Calu3 (cell line): ENCODE measurements around the gene FGR. TPM values are rescaled to one million over a fixed set of nuclear protein-coding genes. Genes with fewer than 3 reads are reported as not detected.

Source experiments
- BruUV-seq: library from RNA; stranded (reverse); fragments of 400-500 nt; replicated peaks from 2 replicates; lab custom pipeline; 2021; lab: Mats Ljungman, UMichigan
- CTCF ChIA-PET: fragments of 300-600 bp; sonication (Branson Sonifier 250); formaldehyde crosslinking; loops from one replicate; lab custom pipeline; 2022; ENCODE audit warnings: antibody characterized with exemption; lab: Charles Lee
- DNase-seq: peaks from one replicate; pipeline ENCODE4 v3.0.0; 2022
- H3K27ac Mint-ChIP-seq: one replicate; pipeline ENCODE4 v1.8.0; 2022; ENCODE audit warnings: mixed read lengths; ENCODE audit not compliant: unreplicated experiment
- H3K27me3 Mint-ChIP-seq: one replicate; pipeline ENCODE4 v1.8.0; 2022; ENCODE audit warnings: mixed read lengths; ENCODE audit not compliant: unreplicated experiment
- H3K36me3 Mint-ChIP-seq: one replicate; pipeline ENCODE4 v1.8.0; 2022; ENCODE audit warnings: mild to moderate bottlenecking, moderate library complexity, mixed read lengths; ENCODE audit not compliant: insufficient read depth, unreplicated experiment
- H3K4me1 Mint-ChIP-seq: one replicate; pipeline ENCODE4 v1.8.0; 2022; ENCODE audit warnings: mild to moderate bottlenecking, low read depth, mixed read lengths; ENCODE audit not compliant: unreplicated experiment
- H3K4me3 Mint-ChIP-seq: one replicate; pipeline ENCODE4 v1.8.0; 2022; ENCODE audit warnings: mild to moderate bottlenecking, low read depth, moderate library complexity, mixed read lengths; ENCODE audit not compliant: unreplicated experiment
- H3K9me3 Mint-ChIP-seq: one replicate; pipeline ENCODE4 v1.8.0; 2022; ENCODE audit warnings: low read depth, mixed read lengths; ENCODE audit not compliant: unreplicated experiment
- intact Hi-C: fragments of 100-400 bp; cut with micrococcal nuclease; formaldehyde crosslinking; loops from one replicate; pipeline ENCODE4 v1.10.0; 2022; ENCODE audit not compliant: unreplicated experiment
- total RNA-seq: library from RNA; stranded (reverse); gene quantifications from 2 replicates; pipeline ENCODE4 v1.2.3, GENCODE V29; 2022
- TF ChIP-seq, protein P1 (sequence below): fragments of 200-600 bp; IDR thresholded peaks from one replicate; pipeline ENCODE4 v1.8.0; 2022; ENCODE audit warnings: antibody characterized with exemption; ENCODE audit not compliant: unreplicated experiment

Gene FGR
- total RNA-seq, 1 experiment from 2014 or later = not detected

GRCh38 chr1:27605300-27605766 is 29.7 kb downstream of the FGR start:
- intact Hi-C loops = loop anchor here (5.0 kb wide), 2 partner anchors 188 to 203 kb away; no protein-coding TSS in a partner anchor
- CTCF ChIA-PET = interaction anchor here (4.0 kb wide), 1 partner anchor 48 kb away, joined by 57 read pairs; no protein-coding TSS in a partner anchor
- Mint-ChIP-seq H3K36me3 (peaks cover 31% of the 10 kb centered on the region), H3K4me3 (peak overlapping the region; percentile 78), H3K27me3 (no peaks in the 10 kb centered on the region), H3K27ac (no peak overlapping the region), H3K4me1 (peaks cover 32% of the 10 kb centered on the region), H3K9me3 (no peaks in the 10 kb centered on the region)
- BruUV-seq = no TSS peak
- TF ChIP-seq, protein P1, sequence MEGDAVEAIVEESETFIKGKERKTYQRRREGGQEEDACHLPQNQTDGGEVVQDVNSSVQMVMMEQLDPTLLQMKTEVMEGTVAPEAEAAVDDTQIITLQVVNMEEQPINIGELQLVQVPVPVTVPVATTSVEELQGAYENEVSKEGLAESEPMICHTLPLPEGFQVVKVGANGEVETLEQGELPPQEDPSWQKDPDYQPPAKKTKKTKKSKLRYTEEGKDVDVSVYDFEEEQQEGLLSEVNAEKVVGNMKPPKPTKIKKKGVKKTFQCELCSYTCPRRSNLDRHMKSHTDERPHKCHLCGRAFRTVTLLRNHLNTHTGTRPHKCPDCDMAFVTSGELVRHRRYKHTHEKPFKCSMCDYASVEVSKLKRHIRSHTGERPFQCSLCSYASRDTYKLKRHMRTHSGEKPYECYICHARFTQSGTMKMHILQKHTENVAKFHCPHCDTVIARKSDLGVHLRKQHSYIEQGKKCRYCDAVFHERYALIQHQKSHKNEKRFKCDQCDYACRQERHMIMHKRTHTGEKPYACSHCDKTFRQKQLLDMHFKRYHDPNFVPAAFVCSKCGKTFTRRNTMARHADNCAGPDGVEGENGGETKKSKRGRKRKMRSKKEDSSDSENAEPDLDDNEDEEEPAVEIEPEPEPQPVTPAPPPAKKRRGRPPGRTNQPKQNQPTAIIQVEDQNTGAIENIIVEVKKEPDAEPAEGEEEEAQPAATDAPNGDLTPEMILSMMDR = no peak
- no peak for DNase-seq

- BruUV-seq = no TSS peak
Observed at GRCh38 chr1:27604579-27605299, 30.2 kb downstream of the FGR start.

DNA sequence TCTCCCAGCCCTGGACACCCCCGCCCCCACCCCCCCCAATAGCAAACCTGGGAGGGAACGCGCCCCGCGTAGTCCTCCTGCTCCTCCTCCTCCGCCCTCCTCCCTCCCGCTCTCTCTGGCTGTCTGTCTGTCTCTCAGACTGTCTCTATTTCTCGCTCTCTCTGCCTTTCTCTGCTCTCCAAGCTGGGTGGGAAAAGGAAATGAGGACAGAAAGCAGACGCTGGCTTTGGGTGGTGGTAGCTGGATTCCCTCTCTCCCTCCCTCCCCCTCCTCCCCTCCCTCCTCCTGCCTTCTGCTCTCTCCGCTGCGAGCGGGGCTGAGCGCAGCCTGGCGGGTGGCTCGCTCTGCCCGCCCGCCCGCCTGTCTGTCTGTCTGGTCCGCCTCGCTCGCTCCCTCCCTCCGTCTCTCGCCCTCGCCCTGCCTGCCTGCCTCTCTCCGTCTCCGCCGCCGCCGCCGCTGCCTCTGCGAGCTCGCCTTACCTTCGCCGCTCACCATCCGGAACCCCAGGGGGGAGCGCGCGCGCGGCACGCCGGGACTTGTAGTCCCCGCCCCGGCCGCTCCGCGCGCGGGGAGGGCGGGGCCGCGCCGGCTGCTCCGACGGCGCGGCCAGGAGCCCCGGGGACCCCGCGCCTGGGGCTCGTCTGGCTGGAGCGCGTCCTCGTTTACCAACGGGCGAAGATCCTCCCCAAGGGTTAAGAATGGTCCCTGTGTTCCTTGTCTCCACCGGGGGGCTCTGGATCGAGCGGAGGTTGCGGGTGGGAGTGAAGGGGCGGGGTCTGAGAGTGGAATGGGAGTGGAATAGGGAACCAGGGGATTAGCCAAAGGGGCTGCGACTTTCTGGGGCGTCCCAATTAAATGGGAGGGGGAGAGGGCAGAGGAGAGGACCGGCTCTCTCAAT is 31.1 kb downstream of the FGR start, which contains the start of gene AHDC1:
AHDC1 (minus strand) TSS at position 464 of the 898 bp plus-strand sequence. CDS start 52,029 bp downstream, outside the sequence.
- Mint-ChIP-seq H3K36me3 (peaks cover 31% of the 10 kb centered on the region), H3K27ac (peak within 1 kb of the TSS; percentile 48), H3K27me3 (no peaks in the 10 kb centered on the region), H3K9me3 (no peaks in the 10 kb centered on the region), H3K4me1 (peaks cover 42% of the 10 kb centered on the region), H3K4me3 (peak within 1 kb of the TSS; percentile 78)
- BruUV-seq = no TSS peak
- peak; percentile 87 for DNase-seq
- intact Hi-C loops = no loop called here
- CTCF ChIA-PET = interaction anchor here (0.5 to 4.0 kb wide), 5 partner anchors 35 to 187 kb away, joined by 3 to 57 read pairs (median 6); no protein-coding TSS in a partner anchor
- TF ChIP-seq, protein P1 = no peak

More at GRCh38 chr1:27604579-27605299, 30.2 kb downstream of the FGR start:
- no peak for DNase-seq
- intact Hi-C loops = loop anchor here (5.0 kb wide), 2 partner anchors 187 to 202 kb away; no protein-coding TSS in a partner anchor
- peaks cover 31% of the 10 kb centered on the region for H3K36me3 Mint-ChIP-seq
- CTCF ChIA-PET = interaction anchor here (0.5 to 4.0 kb wide), 3 partner anchors 47 to 188 kb away, joined by 3 to 57 read pairs (median 5); no protein-coding TSS in a partner anchor
- peak overlapping the region; percentile 78 for H3K4me3 Mint-ChIP-seq
- no peak overlapping the region for H3K27ac Mint-ChIP-seq
- no peaks in the 10 kb centered on the region for H3K27me3 Mint-ChIP-seq
- H3K4me1 Mint-ChIP-seq = peaks cover 38% of the 10 kb centered on the region
- TF ChIP-seq, protein P1 = no peak
- no peaks in the 10 kb centered on the region for H3K9me3 Mint-ChIP-seq

- no TSS peak for BruUV-seq
- TF ChIP-seq, protein P1 = no peak
- peak; percentile 9 for DNase-seq
- Mint-ChIP-seq H3K27me3 (no peaks in the 10 kb centered on the region), H3K4me3 (peak overlapping the region; percentile 78), H3K36me3 (peaks cover 31% of the 10 kb centered on the region), H3K27ac (peak overlapping the region; percentile 48), H3K9me3 (no peaks in the 10 kb centered on the region), H3K4me1 (peaks cover 42% of the 10 kb centered on the region)
- intact Hi-C loops = no loop called here
- CTCF ChIA-PET = interaction anchor here (0.5 to 4.0 kb wide), 7 partner anchors 19 to 188 kb away, joined by 3 to 57 read pairs (median 4); no protein-coding TSS in a partner anchor
Observed at GRCh38 chr1:27603309-27603680, 31.7 kb downstream of the FGR start.
